ENCODE data around the gene PSPC1.
"Not testable (repeated sequence)": the region's sequence is repeated elsewhere in the genome, so short reads cannot be mapped to it uniquely, and the experiment has no call there.

PSPC1 gene

DNA sequence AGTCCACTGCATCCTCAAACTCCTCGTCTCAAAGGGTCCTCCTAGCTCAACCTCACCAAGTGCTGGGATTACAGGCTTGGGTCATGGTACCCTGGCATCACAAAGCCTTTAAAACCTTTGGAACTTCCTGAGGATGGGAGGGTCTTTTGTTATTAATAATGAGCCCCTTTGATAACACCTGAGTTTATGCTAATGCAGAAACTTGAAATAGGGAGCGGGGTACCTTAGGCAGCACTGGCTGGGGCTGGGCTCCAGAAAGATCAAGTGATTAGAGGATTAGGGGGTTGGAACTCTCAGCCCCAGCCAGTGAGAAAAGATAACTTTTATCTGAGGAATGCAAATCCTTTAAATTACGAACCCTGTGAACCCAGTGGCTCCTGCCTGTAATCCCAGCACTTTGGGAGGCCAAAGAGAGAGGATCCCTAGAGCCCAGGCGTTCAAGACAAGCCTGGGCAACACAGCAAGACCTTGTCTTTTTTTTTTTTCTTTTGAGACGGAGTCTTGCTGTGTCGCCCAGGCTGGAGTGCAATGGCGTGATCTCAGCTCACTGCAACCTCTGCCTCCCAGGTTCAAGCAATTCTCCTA is 9.3 kb upstream of the PSPC1 start:
- no peaks in the 10 kb centered on the region for H3K4me1 ChIP-seq (ENCODE audit: insufficient read depth, low read length)
- no peaks in the 10 kb centered on the region for H3K36me3 ChIP-seq (ENCODE audit: insufficient read depth, low read length)
- no peaks in the 10 kb centered on the region for H3K27me3 ChIP-seq (ENCODE audit: insufficient read depth, low read length)
- no peaks in the 10 kb centered on the region for H3K9me3 ChIP-seq (ENCODE audit: low read length)
- no peak overlapping the region for H2AFZ ChIP-seq (ENCODE audit: low read depth, low read length)
- no peak overlapping the region for H3K4me3 ChIP-seq (ENCODE audit: low read length)

DNA sequence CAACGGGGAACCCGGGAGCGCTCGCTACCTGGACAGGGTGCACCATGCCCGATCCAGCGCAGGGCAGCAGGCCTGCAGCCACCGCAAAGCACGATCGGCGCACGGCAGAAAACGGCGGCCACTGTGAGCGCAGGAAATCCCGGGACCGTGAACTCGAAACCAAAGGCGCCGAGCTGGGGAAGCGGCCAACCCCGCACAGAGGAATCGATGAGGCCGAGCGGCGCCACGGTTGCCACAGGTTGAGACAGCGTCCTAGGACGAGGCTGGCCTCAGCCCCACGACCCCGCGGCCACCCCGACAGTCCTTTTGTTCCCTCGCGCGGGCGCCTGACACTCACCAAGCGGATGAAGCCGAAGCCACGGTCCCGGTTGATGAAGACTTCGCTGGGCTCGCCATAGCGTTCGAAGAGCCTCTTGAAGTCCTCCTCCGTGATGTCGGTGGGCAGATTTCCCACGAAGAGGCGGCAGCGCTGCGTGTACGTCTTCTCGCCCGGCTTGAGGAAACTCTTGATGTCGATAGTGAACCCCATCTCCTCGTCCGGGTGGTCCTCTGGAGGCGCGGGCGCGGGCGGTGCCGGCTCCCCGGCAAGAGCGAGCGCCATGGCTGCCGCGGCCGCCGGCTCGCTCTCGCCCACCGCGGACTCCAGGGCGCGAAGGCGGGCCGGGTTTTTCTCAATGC is 557 bp downstream of the PSPC1 start:
- H2AFZ ChIP-seq (ENCODE audit: low read depth, low read length) = peak overlapping the region; percentile 8
- peaks cover 5% of the 10 kb centered on the region for H3K4me1 ChIP-seq (ENCODE audit: insufficient read depth, low read length)
- peak overlapping the region; percentile 98 for H3K4me3 ChIP-seq (ENCODE audit: low read length)
- H3K36me3 ChIP-seq (ENCODE audit: insufficient read depth, low read length) = peaks cover 14% of the 10 kb centered on the region
- peaks cover 5% of the 10 kb centered on the region for H3K9me3 ChIP-seq (ENCODE audit: low read length)
- no peaks in the 10 kb centered on the region for H3K27me3 ChIP-seq (ENCODE audit: insufficient read depth, low read length)

- H3K27me3 ChIP-seq (ENCODE audit: insufficient read depth, low read length) = no peaks in the 10 kb centered on the region
- H3K4me3 ChIP-seq (ENCODE audit: low read length) = peak overlapping the region; percentile 98
- peaks cover 16% of the 10 kb centered on the region for H3K36me3 ChIP-seq (ENCODE audit: insufficient read depth, low read length)
- H3K9me3 ChIP-seq (ENCODE audit: low read length) = peaks cover 5% of the 10 kb centered on the region
- no peak overlapping the region for H2AFZ ChIP-seq (ENCODE audit: low read depth, low read length)
- H3K4me1 ChIP-seq (ENCODE audit: insufficient read depth, low read length) = peaks cover 5% of the 10 kb centered on the region
Observed at GRCh38 chr13:19781526-19781925, 1.2 kb downstream of the PSPC1 start.

GRCh38 chr13:19780753-19781418 is 1.9 kb downstream of the PSPC1 start:
- not testable (repeated sequence) for H3K27me3 ChIP-seq (ENCODE audit: insufficient read depth, low read length); H3K9me3 ChIP-seq (ENCODE audit: low read length); H3K4me1 ChIP-seq (ENCODE audit: insufficient read depth, low read length); H2AFZ ChIP-seq (ENCODE audit: low read depth, low read length)
- Histone ChIP-seq H3K36me3 (ENCODE audit: insufficient read depth, low read length) (peaks cover 20% of the 10 kb centered on the region), H3K4me3 (ENCODE audit: low read length) (peak overlapping the region; percentile 98)

DNA sequence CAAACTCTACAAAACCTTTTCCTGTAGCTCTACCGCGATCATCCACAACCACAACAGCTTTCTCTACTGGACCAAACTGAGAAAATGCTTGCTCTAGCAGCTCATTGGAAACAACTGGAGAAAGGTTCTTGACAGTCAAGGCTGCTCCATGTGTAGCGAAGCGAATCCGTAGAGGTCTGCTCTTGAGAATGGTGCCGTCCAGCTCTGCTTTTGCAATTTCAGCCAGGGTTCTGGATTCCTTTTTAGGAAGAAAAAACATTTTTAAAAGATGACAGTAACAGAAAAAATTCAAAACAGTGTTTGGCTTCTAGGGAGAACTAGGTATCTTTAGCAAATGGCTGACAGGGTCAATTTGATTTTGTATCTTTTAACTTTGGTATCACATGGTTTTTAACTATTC is 10.4 kb downstream of the PSPC1 start:
- Histone ChIP-seq H3K4me3 (ENCODE audit: low read length) (no peak overlapping the region), H3K9me3 (ENCODE audit: low read length) (peaks cover 8% of the 10 kb centered on the region), H3K27me3 (ENCODE audit: insufficient read depth, low read length) (no peaks in the 10 kb centered on the region), H3K36me3 (ENCODE audit: insufficient read depth, low read length) (peaks cover 57% of the 10 kb centered on the region), H3K4me1 (ENCODE audit: insufficient read depth, low read length) (no peaks in the 10 kb centered on the region), H2AFZ (ENCODE audit: low read depth, low read length) (no peak overlapping the region)

DNA sequence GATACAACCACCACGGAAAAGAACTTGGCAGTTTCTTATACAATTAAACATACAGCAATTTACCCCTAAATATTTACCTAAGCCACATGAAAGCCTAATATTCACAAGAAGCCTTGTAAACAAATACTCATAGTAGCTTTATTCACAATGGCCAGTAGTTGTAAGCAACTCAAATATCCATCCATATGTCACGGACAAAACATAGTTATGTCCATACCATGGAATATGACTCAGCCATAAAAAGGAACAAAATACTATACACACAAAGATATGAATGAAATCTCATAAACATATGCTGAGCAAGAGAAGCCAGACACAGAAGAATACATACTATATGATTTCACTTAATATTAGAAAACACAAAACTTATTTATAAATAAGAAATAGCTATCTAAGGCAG is 12.9 kb downstream of the PSPC1 start:
- H3K9me3 ChIP-seq (ENCODE audit: low read length) = peaks cover 4% of the 10 kb centered on the region
- no peaks in the 10 kb centered on the region for H3K27me3 ChIP-seq (ENCODE audit: insufficient read depth, low read length)
- H3K4me3 ChIP-seq (ENCODE audit: low read length) = no peak overlapping the region
- peaks cover 65% of the 10 kb centered on the region for H3K36me3 ChIP-seq (ENCODE audit: insufficient read depth, low read length)
- H2AFZ ChIP-seq (ENCODE audit: low read depth, low read length) = no peak overlapping the region
- H3K4me1 ChIP-seq (ENCODE audit: insufficient read depth, low read length) = no peaks in the 10 kb centered on the region

- Histone ChIP-seq H3K27me3 (ENCODE audit: insufficient read depth, low read length) (no peaks in the 10 kb centered on the region), H2AFZ (ENCODE audit: low read depth, low read length) (no peak overlapping the region), H3K9me3 (ENCODE audit: low read length) (peaks cover 7% of the 10 kb centered on the region), H3K4me3 (ENCODE audit: low read length) (no peak overlapping the region), H3K4me1 (ENCODE audit: insufficient read depth, low read length) (no peaks in the 10 kb centered on the region), H3K36me3 (ENCODE audit: insufficient read depth, low read length) (peaks cover 72% of the 10 kb centered on the region)
Observed at GRCh38 chr13:19767966-19768365, 14.8 kb downstream of the PSPC1 start.

DNA sequence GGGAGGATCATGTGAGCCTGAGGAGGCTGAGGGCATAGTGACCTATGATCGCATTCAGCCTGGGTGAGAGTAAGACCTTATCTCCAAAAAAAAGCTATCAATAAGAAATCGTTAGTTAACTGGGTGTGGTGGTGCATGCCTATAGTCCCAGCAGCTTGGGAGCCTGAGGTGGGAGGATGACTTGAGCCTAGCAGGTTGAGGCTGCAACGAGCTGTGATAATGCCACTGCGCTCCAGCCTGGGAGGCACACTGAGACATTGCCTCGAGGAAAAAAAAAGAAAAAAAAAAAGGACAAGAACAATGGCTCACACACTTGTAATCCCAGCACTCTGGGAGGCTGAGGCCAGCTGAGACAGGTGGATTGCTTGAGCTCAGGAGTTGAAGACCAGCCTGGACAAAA is 16.2 kb downstream of the PSPC1 start:
- Histone ChIP-seq H3K27me3 (ENCODE audit: insufficient read depth, low read length) (no peaks in the 10 kb centered on the region), H3K36me3 (ENCODE audit: insufficient read depth, low read length) (peaks cover 71% of the 10 kb centered on the region), H3K4me1 (ENCODE audit: insufficient read depth, low read length) (no peaks in the 10 kb centered on the region), H3K9me3 (ENCODE audit: low read length) (peaks cover 6% of the 10 kb centered on the region), H3K4me3 (ENCODE audit: low read length) (no peak overlapping the region), H2AFZ (ENCODE audit: low read depth, low read length) (no peak overlapping the region)

- Histone ChIP-seq H3K27me3 (ENCODE audit: insufficient read depth, low read length) (no peaks in the 10 kb centered on the region), H3K4me3 (ENCODE audit: low read length) (no peak overlapping the region), H3K4me1 (ENCODE audit: insufficient read depth, low read length) (no peaks in the 10 kb centered on the region), H2AFZ (ENCODE audit: low read depth, low read length) (no peak overlapping the region), H3K9me3 (ENCODE audit: low read length) (peaks cover 6% of the 10 kb centered on the region), H3K36me3 (ENCODE audit: insufficient read depth, low read length) (peaks cover 68% of the 10 kb centered on the region)
Observed at GRCh38 chr13:19764237-19764636, 18.5 kb downstream of the PSPC1 start.

DNA sequence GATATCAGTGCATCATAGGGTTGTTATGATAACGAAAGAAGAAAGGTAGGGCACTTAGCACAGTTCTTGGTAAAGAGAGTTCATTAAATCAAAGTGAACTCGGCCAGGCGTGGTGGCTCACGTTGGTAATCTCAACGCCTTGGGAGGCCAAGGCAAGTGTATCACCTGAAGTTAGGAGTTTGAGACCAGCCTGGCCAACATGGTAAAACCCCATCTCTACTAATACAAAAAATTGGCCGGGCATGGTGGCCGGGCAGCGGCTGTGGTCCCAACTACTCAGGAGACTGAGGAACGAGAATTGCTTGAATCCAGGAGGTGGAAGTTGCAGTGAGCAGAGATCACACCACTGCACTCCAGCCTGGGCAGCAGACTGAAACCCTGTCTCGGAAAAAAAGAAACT is 19.1 kb downstream of the PSPC1 start:
- H3K36me3 ChIP-seq (ENCODE audit: insufficient read depth, low read length) = peaks cover 68% of the 10 kb centered on the region

DNA sequence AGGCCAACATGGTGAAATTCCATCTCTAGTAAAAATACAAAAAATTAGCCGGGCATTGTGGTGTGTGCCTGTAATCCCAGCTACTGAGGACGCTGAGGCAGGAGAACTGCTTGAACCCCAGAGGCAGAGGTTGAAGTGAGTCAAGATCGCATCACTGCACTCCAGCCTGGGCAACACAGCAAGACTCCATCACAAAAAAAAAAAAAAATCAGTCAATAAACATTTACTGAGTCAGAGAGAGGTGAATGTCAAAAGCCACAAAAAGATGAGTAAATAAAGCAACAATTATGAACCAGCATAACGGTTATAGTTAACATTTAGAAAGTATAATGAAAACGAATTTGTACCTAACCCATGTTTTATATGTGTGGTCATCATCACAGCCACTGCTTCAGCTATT is 23.1 kb downstream of the PSPC1 start:
- H3K4me3 ChIP-seq (ENCODE audit: low read length) = no peak overlapping the region
- peaks cover 6% of the 10 kb centered on the region for H3K9me3 ChIP-seq (ENCODE audit: low read length)
- H3K27me3 ChIP-seq (ENCODE audit: insufficient read depth, low read length) = no peaks in the 10 kb centered on the region
- H3K36me3 ChIP-seq (ENCODE audit: insufficient read depth, low read length) = peaks cover 79% of the 10 kb centered on the region
- H3K4me1 ChIP-seq (ENCODE audit: insufficient read depth, low read length) = no peaks in the 10 kb centered on the region
- H2AFZ ChIP-seq (ENCODE audit: low read depth, low read length) = no peak overlapping the region

More for the DNA sequence above, 19.1 kb downstream of the PSPC1 start:
- Histone ChIP-seq H3K9me3 (ENCODE audit: low read length) (peaks cover 6% of the 10 kb centered on the region), H3K4me1 (ENCODE audit: insufficient read depth, low read length) (no peaks in the 10 kb centered on the region), H3K4me3 (ENCODE audit: low read length) (no peak overlapping the region), H2AFZ (ENCODE audit: low read depth, low read length) (no peak overlapping the region), H3K27me3 (ENCODE audit: insufficient read depth, low read length) (no peaks in the 10 kb centered on the region)

DNA sequence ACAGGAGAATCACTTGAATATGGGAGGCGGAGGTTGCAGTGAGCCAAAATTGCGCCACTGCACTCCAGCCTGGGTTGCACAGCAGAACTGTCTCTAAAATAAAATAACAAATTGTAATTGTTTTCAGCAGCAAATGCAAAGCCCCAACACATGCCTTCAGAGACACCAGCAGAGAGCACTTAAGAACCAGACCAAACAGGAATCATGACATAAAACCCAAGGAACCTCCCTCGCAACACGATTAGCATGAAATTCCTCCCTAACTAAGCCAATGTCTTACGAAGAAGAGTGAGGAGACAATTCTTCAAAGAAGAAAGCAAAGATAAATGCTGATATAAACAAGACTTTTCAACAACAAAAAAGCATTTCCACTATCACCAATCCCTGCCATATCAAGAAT is 40.1 kb downstream of the PSPC1 start:
- Histone ChIP-seq H3K4me1 (ENCODE audit: insufficient read depth, low read length) (peaks cover 6% of the 10 kb centered on the region), H3K4me3 (ENCODE audit: low read length) (no peak overlapping the region), H3K9me3 (ENCODE audit: low read length) (no peaks in the 10 kb centered on the region), H2AFZ (ENCODE audit: low read depth, low read length) (no peak overlapping the region), H3K36me3 (ENCODE audit: insufficient read depth, low read length) (peaks cover 49% of the 10 kb centered on the region), H3K27me3 (ENCODE audit: insufficient read depth, low read length) (no peaks in the 10 kb centered on the region)

GRCh38 chr13:19737844-19738557 is 44.7 kb downstream of the PSPC1 start:
- Histone ChIP-seq H3K4me3 (ENCODE audit: low read length) (no peak overlapping the region), H3K9me3 (ENCODE audit: low read length) (no peaks in the 10 kb centered on the region), H3K27me3 (ENCODE audit: insufficient read depth, low read length) (no peaks in the 10 kb centered on the region), H2AFZ (ENCODE audit: low read depth, low read length) (no peak overlapping the region), H3K4me1 (ENCODE audit: insufficient read depth, low read length) (peaks cover 6% of the 10 kb centered on the region), H3K36me3 (ENCODE audit: insufficient read depth, low read length) (peaks cover 56% of the 10 kb centered on the region)
